GM18873 (cell line): ENCODE results near the gene SLC35F6.
A peak's percentile ranks its signal among the peaks of the same experiment; 100 is the strongest.

Experiments used
- ATAC-seq: cut with Tn5 transposase; IDR thresholded peaks from one replicate; pipeline ENCODE4 v1.9.1; 2021; ENCODE audit warnings: mild to moderate bottlenecking, moderate library complexity, moderate number of reproducible peaks; ENCODE audit not compliant: unreplicated experiment, low FRiP score

The SLC35F6 gene

GRCh38 chr2:26764078-26764887 lies at the start of gene SLC35F6:
SLC35F6 (plus strand) TSS chr2:26764284; CDS start chr2:26764350, 66 bp downstream.
- ATAC-seq, result peak; percentile 44

- ATAC-seq, result no peak
Observed at GRCh38 chr2:26715528-26716270, 48.4 kb upstream of the SLC35F6 start.

GRCh38 chr2:26716340-26716739 lies 47.7 kb upstream of the SLC35F6 start:
- no peak for ATAC-seq

- no peak for ATAC-seq
Observed at GRCh38 chr2:26716769-26717168, 47.3 kb upstream of the SLC35F6 start.

GRCh38 chr2:26717362-26717761 lies 46.7 kb upstream of the SLC35F6 start:
- ATAC-seq, result no peak

- no peak for ATAC-seq
Observed at GRCh38 chr2:26718949-26719686, 45.0 kb upstream of the SLC35F6 start.

- no peak for ATAC-seq
Observed at GRCh38 chr2:26720322-26721114, 43.6 kb upstream of the SLC35F6 start.

- ATAC-seq, result no peak
Observed at GRCh38 chr2:26721115-26722032, 42.7 kb upstream of the SLC35F6 start.

GRCh38 chr2:26722328-26722727 lies 41.8 kb upstream of the SLC35F6 start:
- no peak for ATAC-seq

- ATAC-seq, result no peak
Observed at GRCh38 chr2:26722911-26723310, 41.2 kb upstream of the SLC35F6 start.

GRCh38 chr2:26723475-26723874 lies 40.6 kb upstream of the SLC35F6 start:
- no peak for ATAC-seq

GRCh38 chr2:26723991-26724750 lies 39.9 kb upstream of the SLC35F6 start:
- ATAC-seq, result no peak

- ATAC-seq, result no peak
Observed at GRCh38 chr2:26724784-26725520, 39.1 kb upstream of the SLC35F6 start.

- no peak for ATAC-seq
Observed at GRCh38 chr2:26725521-26725820, 38.6 kb upstream of the SLC35F6 start.

- ATAC-seq, result no peak
Observed at GRCh38 chr2:26726228-26726627, 37.9 kb upstream of the SLC35F6 start.

- no peak for ATAC-seq
Observed at GRCh38 chr2:26727641-26728561, 36.2 kb upstream of the SLC35F6 start.

- ATAC-seq, result no peak
Observed at GRCh38 chr2:26729311-26729710, 34.8 kb upstream of the SLC35F6 start.
